IMR-90 (cell line): Measurements from ENCODE around the gene INPPL1. TPM values are rescaled to one million over a fixed set of nuclear protein-coding genes. Genes with fewer than 3 reads are reported as not detected.

Experiments
- ATAC-seq: fragments of 200-7000 bp; cut with Tn5 transposase; 2 replicates; pipeline ENCODE4 v1.9.1; 2020; ENCODE audit warnings: low read depth, mild to moderate bottlenecking, moderate library complexity
- BruUV-seq: library from RNA; stranded (reverse); fragments of 400-500 nt; replicated peaks from 2 replicates; lab custom pipeline; 2021; lab: Mats Ljungman, UMichigan
- CTCF ChIA-PET: fragments of 300-600 bp; formaldehyde crosslinking; extraction: SDS; loops from one replicate; lab custom pipeline; 2021; ENCODE audit warnings: antibody characterized with exemption; lab: Yijun Ruan, JAX
- POLR2A ChIA-PET: fragments of 300-600 bp; sonication (Branson Sonifier 250); formaldehyde crosslinking; loops from one replicate; lab custom pipeline; 2022; ENCODE audit warnings: antibody characterized with exemption; ENCODE audit not compliant: unreplicated experiment; lab: Charles Lee
- DNase-seq: peaks from one replicate; pipeline ENCODE4 v3.0.0; 2013
- H2AFZ ChIP-seq: replicated peaks from 2 replicates; pipeline ENCODE3; 2013; ENCODE audit warnings: low read length, mild to moderate bottlenecking; ENCODE audit not compliant: poor library complexity
- H2AK5ac ChIP-seq: 2 replicates; pipeline ENCODE4 v1.6.1; 2013; ENCODE audit warnings: low read depth, low read length, inconsistent platforms
- H2AK9ac ChIP-seq: replicated peaks from 2 replicates; pipeline ENCODE3; 2013; ENCODE audit warnings: mild to moderate bottlenecking, low read depth, low read length, moderate library complexity; ENCODE audit not compliant: poor library complexity
- H2BK120ac ChIP-seq: 2 replicates; pipeline ENCODE4 v1.6.1; 2013; ENCODE audit warnings: low read depth, low read length, inconsistent platforms
- H2BK15ac ChIP-seq: 3 replicates; pipeline ENCODE4 v1.6.1; 2013; ENCODE audit warnings: low read depth, low read length, inconsistent platforms
- H2BK20ac ChIP-seq: 2 replicates; pipeline ENCODE4 v1.6.1; 2013; ENCODE audit warnings: low read depth, mild to moderate bottlenecking, inconsistent platforms, low read length, moderate library complexity
- H2BK5ac ChIP-seq: 2 replicates; pipeline ENCODE4 v1.6.1; 2013; ENCODE audit warnings: mild to moderate bottlenecking, low read depth, low read length, inconsistent platforms; ENCODE audit not compliant: poor library complexity, severe bottlenecking
- H3K14ac ChIP-seq: replicated peaks from 2 replicates; pipeline ENCODE4 v1.6.1; 2013; ENCODE audit warnings: low read depth, low read length, inconsistent platforms
- H3K18ac ChIP-seq: 2 replicates; pipeline ENCODE4 v1.6.1; 2013; ENCODE audit warnings: low read depth, low read length, control low read depth
- H3K23ac ChIP-seq: 2 replicates; pipeline ENCODE4 v1.6.1; 2013; ENCODE audit warnings: low read depth, low read length, inconsistent platforms
- H3K27ac ChIP-seq: 2 replicates; pipeline ENCODE4 v1.5.1; 2013; ENCODE audit warnings: mild to moderate bottlenecking, control low read depth, low read length; ENCODE audit not compliant: insufficient read depth
- H3K27me3 ChIP-seq: 2 replicates; pipeline ENCODE4 v1.6.1; 2013; ENCODE audit warnings: low read length; ENCODE audit not compliant: control insufficient read depth, insufficient read depth
- H3K36me3 ChIP-seq: 2 replicates; pipeline ENCODE4 v1.6.1; 2013; ENCODE audit warnings: low read length, mixed read lengths; ENCODE audit not compliant: control insufficient read depth, insufficient read depth
- H3K4ac ChIP-seq: 2 replicates; pipeline ENCODE4 v1.6.1; 2013; ENCODE audit warnings: low read depth, low read length, inconsistent platforms
- H3K4me1 ChIP-seq: 2 replicates; pipeline ENCODE4 v1.6.1; 2013; ENCODE audit warnings: low read length, mixed read lengths; ENCODE audit not compliant: control insufficient read depth, insufficient read depth
- H3K4me2 ChIP-seq: 2 replicates; pipeline ENCODE4 v1.6.1; 2013; ENCODE audit warnings: low read depth, mild to moderate bottlenecking, control low read depth, low read length, moderate library complexity
- H3K4me3 ChIP-seq: 2 replicates; pipeline ENCODE4 v1.5.1; 2013; ENCODE audit warnings: low read depth, mild to moderate bottlenecking, control low read depth, low read length, moderate library complexity; ENCODE audit not compliant: insufficient read depth
- H3K56ac ChIP-seq: 2 replicates; pipeline ENCODE4 v1.6.1; 2013; ENCODE audit warnings: low read length, inconsistent platforms; ENCODE audit not compliant: insufficient read depth; ENCODE audit errors: extremely low read depth
- H3K79me1 ChIP-seq, 2 experiments: 2 replicates each; pipeline ENCODE4 v1.6.1; 2013; ENCODE audit warnings: low read length in 2 of 2, inconsistent platforms in 1 of 2, low read depth in 1 of 2
- H3K9ac ChIP-seq: 2 replicates; pipeline ENCODE4 v1.6.1; 2013; ENCODE audit warnings: low read depth, low read length, control low read depth
- H3K9me1 ChIP-seq: 2 replicates; pipeline ENCODE4 v1.6.1; 2013; ENCODE audit warnings: low read length, inconsistent platforms; ENCODE audit not compliant: insufficient read depth
- H3K9me3 ChIP-seq: 2 replicates; pipeline ENCODE4 v1.6.1; 2013; ENCODE audit warnings: low read length; ENCODE audit not compliant: control insufficient read depth, insufficient read depth
- H4K20me1 ChIP-seq: 2 replicates; pipeline ENCODE4 v1.6.1; 2013; ENCODE audit warnings: low read length, inconsistent platforms; ENCODE audit not compliant: insufficient read depth
- H4K5ac ChIP-seq: 2 replicates; pipeline ENCODE4 v1.6.1; 2013; ENCODE audit warnings: mild to moderate bottlenecking, low read depth, low read length, control low read depth
- H4K8ac ChIP-seq, 2 experiments: 2 replicates each; pipeline ENCODE4 v1.6.1; 2013; ENCODE audit warnings: low read depth in 2 of 2, low read length in 2 of 2, control low read depth in 1 of 2, inconsistent platforms in 1 of 2
- H4K91ac ChIP-seq: 2 replicates; pipeline ENCODE4 v1.6.1; 2013; ENCODE audit warnings: low read depth, low read length, inconsistent platforms; ENCODE audit not compliant: insufficient read depth
- WGBS, 2 experiments: methylation state at CpG; one replicate each; pipeline versions ENCODE4 v1.1.5 to v1.1.7; 2013; ENCODE audit warnings: missing lambda C conversion rate in 2 of 2; ENCODE audit not compliant: insufficient read length in 1 of 2; ENCODE audit errors: extremely low coverage in 2 of 2; 5-methylcytosine and 5-hydroxymethylcytosine counted together
- dilution Hi-C: fragments of 300-500 bp; cut with HindIII; formaldehyde crosslinking; loops from one replicate; pipeline ENCODE4 v1.14.3; 2018; ENCODE audit warnings: low sequenced_read_pairs; ENCODE audit not compliant: unreplicated experiment
- in situ Hi-C: fragments of 300-500 bp; cut with MboI; formaldehyde crosslinking; loops from 3 replicates; pipeline ENCODE4 v1.14.3; 2019; ENCODE audit warnings: low sequenced_read_pairs, inconsistent platforms, mixed read lengths
- intact Hi-C: fragments of 100-400 bp; cut with micrococcal nuclease; formaldehyde crosslinking; loops from 2 replicates; pipeline ENCODE4 v1.10.0; 2022
- polyA plus RNA-seq, 3 experiments: library from polyadenylated mRNA; depleted of rRNA; stranded (reverse); fragments of >200 nt; gene quantifications; 2 replicates each; pipeline ENCODE4 v1.2.3, GENCODE V29; 2012; ENCODE audit warnings: low replicate concordance in 1 of 3
- total RNA-seq: library from RNA; depleted of rRNA; stranded (reverse); fragments of >200 nt; gene quantifications from 2 replicates; pipeline ENCODE4 v1.2.3, GENCODE V29; 2012
- TF ChIP-seq, protein P1 (sequence below): fragments of 150-350 bp; IDR thresholded peaks from 2 replicates; pipeline ENCODE4 v1.6.1; 2016; ENCODE audit warnings: low read depth, mild to moderate bottlenecking, low read length, moderate library complexity, borderline replicate concordance

INPPL1 gene
- total and polyA plus RNA-seq, 2 of the 4 experiments (the other 2 are of a cell fraction), result 27.4 to 105 TPM

DNA sequence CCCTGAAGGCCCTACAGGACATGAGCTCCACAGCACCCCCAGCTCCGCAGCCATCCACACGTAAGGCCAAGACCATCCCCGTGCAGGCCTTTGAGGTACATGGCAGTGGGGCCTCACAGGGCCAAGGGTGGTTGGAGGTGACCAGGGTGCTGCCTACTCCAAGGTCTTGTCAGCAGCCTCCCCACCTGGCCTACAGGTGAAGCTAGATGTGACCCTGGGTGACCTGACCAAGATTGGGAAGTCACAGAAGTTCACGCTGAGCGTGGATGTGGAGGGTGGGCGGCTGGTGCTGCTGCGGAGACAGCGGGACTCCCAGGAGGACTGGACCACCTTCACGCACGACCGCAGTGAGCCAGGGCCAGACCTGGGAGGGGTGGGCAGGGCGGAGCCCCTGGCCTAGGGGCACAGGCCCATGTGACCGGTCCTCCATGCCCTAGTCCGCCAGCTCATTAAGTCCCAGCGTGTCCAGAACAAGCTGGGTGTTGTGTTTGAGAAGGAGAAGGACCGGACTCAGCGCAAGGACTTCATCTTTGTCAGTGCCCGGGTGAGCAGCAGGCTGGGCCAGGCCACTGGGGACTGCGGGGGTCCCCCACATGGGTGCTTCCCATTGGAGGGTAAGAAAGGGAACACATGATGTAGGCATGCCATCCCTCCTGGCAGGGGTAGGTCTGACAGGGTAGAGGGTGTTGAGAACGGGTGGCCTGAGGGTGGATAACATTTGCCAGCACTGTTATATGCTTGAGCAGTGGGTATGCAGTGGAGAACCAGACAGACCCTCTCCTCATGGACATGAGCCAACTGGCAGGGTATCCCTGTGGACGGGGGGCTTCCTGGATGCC, 5.6 kb downstream of the INPPL1 start:
- Histone ChIP-seq H3K23ac (no peak overlapping the region), H3K9me1 (peaks cover 3% of the 10 kb centered on the region; the same call in 1 of the 2 replicates), H2AFZ (peak overlapping the region; percentile 9), H3K9me3 (no peaks in the 10 kb centered on the region), H4K8ac (no peak overlapping the region), H3K4ac (no peak overlapping the region), H2BK20ac (no peak overlapping the region), H3K27ac (no peak overlapping the region), H3K4me1 (peaks cover 4% of the 10 kb centered on the region; the same call in 1 of the 2 replicates), H3K4me2 (no peak overlapping the region), H4K5ac (no peak overlapping the region), H4K20me1 (peaks cover 78% of the 10 kb centered on the region), H3K18ac (no peak overlapping the region), H3K14ac (no peak overlapping the region), H3K27me3 (no peaks in the 10 kb centered on the region), H3K56ac (no peak overlapping the region), H3K4me3 (no peak overlapping the region), H4K91ac (no peak overlapping the region), H2BK120ac (no peak overlapping the region), H2AK5ac (no peak overlapping the region), H3K9ac (no peak overlapping the region), H2BK15ac (no peak overlapping the region), H3K36me3 (peaks cover 81% of the 10 kb centered on the region), H3K79me1 (peaks cover 27 to 86% of the 10 kb centered on the region in 2 experiments), H2BK5ac (no peak overlapping the region), H2AK9ac (peak overlapping the region; percentile 47)
- CTCF ChIA-PET, result no interaction called here
- ATAC-seq, result no peak
- dilution Hi-C loops, result no loop called here
- BruUV-seq, result TSS peak; percentile 35
- intact Hi-C loops, result no loop called here
- in situ Hi-C loops, result no loop called here
- no peak for DNase-seq
- TF ChIP-seq, protein P1, sequence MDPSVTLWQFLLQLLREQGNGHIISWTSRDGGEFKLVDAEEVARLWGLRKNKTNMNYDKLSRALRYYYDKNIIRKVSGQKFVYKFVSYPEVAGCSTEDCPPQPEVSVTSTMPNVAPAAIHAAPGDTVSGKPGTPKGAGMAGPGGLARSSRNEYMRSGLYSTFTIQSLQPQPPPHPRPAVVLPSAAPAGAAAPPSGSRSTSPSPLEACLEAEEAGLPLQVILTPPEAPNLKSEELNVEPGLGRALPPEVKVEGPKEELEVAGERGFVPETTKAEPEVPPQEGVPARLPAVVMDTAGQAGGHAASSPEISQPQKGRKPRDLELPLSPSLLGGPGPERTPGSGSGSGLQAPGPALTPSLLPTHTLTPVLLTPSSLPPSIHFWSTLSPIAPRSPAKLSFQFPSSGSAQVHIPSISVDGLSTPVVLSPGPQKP, result no peak
- POLR2A ChIA-PET, result no interaction called here
- 99% methylated on average over 9 of the region's 21 CpGs; no CpG with 5 or more reads in 1 of the 2 experiments for WGBS, 2 experiments
